Measurements from ENCODE around the gene PRDX4. TPM values are rescaled to one million over a fixed set of nuclear protein-coding genes. Genes with fewer than 3 reads are reported as not detected.
"Not testable (repeated sequence)": the region's sequence is repeated elsewhere in the genome, so short reads cannot be mapped to it uniquely, and the experiment has no call there.

The PRDX4 gene
- total RNA-seq, 4 donors from 2014 or later: 47.6 to 126 (median 74.3) TPM

DNA sequence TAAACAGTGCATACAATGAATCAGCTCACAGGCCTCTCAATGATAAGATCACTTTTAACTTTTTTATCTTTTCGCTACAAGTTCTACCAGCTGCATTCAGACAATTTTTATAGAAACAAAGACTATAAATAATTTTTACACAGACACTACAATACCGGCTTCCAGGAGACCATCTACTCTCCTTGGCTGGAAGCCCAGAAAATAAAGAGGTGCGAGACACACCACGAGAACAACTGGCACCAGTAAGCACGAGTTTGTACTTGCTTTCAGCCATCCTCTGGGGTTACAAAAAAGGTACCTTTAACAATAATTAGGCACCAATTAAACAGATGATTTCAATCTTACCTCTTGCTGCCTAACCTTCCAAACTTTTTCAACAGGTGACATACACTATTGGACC lies 11.2 kb upstream of the PRDX4 start:
- H3K36me3 ChIP-seq: no peaks in the 10 kb centered on the region
- no peak for ATAC-seq
- H3K27ac ChIP-seq: no peak overlapping the region
- TF ChIP-seq EP300 (IDR thresholded peaks at IDR 0.05) (no peak), POLR2A (IDR thresholded peaks at IDR 0.05) (no peak), POLR2AphosphoS5 (IDR thresholded peaks at IDR 0.05) (no peak)
- TF ChIP-seq, protein P1, sequence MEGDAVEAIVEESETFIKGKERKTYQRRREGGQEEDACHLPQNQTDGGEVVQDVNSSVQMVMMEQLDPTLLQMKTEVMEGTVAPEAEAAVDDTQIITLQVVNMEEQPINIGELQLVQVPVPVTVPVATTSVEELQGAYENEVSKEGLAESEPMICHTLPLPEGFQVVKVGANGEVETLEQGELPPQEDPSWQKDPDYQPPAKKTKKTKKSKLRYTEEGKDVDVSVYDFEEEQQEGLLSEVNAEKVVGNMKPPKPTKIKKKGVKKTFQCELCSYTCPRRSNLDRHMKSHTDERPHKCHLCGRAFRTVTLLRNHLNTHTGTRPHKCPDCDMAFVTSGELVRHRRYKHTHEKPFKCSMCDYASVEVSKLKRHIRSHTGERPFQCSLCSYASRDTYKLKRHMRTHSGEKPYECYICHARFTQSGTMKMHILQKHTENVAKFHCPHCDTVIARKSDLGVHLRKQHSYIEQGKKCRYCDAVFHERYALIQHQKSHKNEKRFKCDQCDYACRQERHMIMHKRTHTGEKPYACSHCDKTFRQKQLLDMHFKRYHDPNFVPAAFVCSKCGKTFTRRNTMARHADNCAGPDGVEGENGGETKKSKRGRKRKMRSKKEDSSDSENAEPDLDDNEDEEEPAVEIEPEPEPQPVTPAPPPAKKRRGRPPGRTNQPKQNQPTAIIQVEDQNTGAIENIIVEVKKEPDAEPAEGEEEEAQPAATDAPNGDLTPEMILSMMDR (IDR thresholded peaks at IDR 0.05): no peak
- no peaks in the 10 kb centered on the region for H3K4me1 ChIP-seq
- H3K9me3 ChIP-seq: no peaks in the 10 kb centered on the region
- no peak overlapping the region for H3K4me3 ChIP-seq
- H3K27me3 ChIP-seq: no peaks in the 10 kb centered on the region
- 21 to 28% methylated on average over 2 to 5 of the region's 5 CpGs for WGBS, 2 donors (ENCODE audit: low coverage in 1 of 2)

DNA sequence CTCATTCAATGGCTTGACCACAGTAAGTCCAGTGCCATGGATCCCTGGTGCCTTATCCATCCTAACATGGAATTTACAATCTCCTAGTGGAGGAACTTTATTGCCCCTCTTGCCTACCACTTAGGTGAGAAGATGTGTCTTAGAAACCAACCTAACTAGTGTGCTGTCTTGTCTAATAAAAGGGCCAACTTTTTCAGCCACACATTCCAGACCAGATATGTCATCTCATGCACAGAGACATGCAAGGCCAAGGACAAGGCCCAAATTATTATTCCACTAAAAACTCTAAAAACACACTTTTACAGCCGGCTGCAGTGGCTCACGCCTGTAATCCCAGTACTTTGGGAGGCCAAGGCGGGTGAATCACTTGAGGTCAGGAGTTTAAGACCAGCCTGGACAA lies 10.6 kb upstream of the PRDX4 start:
- ATAC-seq: no peak
- 76% methylated on average over 2 of the region's 3 CpGs; no CpG with 5 or more reads in 1 of the 2 donors for WGBS, 2 donors (ENCODE audit: low coverage in 1 of 2)
- no peaks in the 10 kb centered on the region for H3K4me1 ChIP-seq
- H3K4me3 ChIP-seq: no peak overlapping the region
- no peak overlapping the region for H3K27ac ChIP-seq
- no peaks in the 10 kb centered on the region for H3K9me3 ChIP-seq
- H3K27me3 ChIP-seq: no peaks in the 10 kb centered on the region
- no peaks in the 10 kb centered on the region for H3K36me3 ChIP-seq
- no peak for TF ChIP-seq EP300 (IDR thresholded peaks at IDR 0.05)
- no peak for TF ChIP-seq POLR2A (IDR thresholded peaks at IDR 0.05)
- no peak for TF ChIP-seq POLR2AphosphoS5 (IDR thresholded peaks at IDR 0.05)
- TF ChIP-seq, protein P1 (IDR thresholded peaks at IDR 0.05): no peak

DNA sequence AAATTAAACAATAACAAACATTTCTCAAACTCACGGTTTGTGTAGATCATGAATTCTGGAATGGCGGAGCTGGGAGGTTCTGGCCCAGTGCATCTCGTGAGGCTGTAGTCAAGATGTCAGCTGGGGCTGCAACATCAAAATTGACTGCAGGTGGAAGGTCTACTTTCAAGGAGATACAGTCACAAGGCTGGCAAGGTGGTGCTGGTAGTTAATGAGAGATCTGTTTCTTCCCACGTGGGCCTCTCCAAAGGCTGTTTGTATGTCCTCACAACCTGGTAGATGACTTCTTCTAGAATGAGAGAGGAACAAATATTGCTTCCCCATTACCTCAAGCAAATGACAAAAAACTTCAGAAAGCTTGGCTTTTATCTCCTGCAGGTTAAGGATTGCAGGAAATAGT lies 8.0 kb upstream of the PRDX4 start:
- no peak for ATAC-seq
- no peaks in the 10 kb centered on the region for H3K27me3 ChIP-seq
- TF ChIP-seq, protein P1 (IDR thresholded peaks at IDR 0.05): no peak
- TF ChIP-seq POLR2AphosphoS5 (IDR thresholded peaks at IDR 0.05) (no peak), POLR2A (IDR thresholded peaks at IDR 0.05) (no peak), EP300 (IDR thresholded peaks at IDR 0.05) (no peak)

DNA sequence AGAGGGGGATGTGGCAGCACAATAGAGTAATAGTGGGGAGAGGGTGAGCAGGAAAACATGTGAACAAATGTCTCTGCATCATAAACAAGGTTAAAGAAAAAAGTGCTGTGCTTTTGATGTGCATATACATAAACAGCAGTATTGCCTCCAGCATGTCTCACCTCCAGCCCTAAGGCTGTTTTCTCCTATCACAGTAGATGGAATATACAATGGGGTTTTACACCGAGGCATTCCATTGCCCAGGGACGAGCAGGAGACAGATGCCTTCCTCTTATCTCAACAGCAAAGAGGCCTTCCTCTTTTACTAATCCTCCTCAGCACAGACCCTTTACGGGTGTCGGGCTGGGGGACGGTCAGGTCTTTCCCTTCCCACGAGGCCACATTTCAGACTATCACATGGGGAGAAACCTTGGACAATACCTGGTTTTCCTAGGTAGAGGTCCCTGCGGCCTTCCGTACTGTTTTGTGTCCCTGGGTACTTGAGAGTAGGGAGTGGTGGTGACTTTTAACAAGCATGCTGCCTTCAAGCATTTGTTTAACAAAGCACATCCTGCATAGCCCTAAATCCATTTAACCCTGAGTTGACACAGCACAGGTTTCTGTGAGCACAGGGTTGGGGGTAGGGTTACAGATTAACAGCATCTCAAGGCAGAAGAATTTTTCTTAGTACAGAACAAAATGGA lies 7.1 kb upstream of the PRDX4 start:
- not testable (repeated sequence) for H3K9me3 ChIP-seq, H3K4me3 ChIP-seq, H3K27me3 ChIP-seq, H3K4me1 ChIP-seq, H3K27ac ChIP-seq, ATAC-seq, H3K36me3 ChIP-seq
- WGBS, 2 donors (ENCODE audit: low coverage in 1 of 2): 57 to 74% methylated on average over 2 to 5 of the region's 8 CpGs

More for the DNA sequence above, 8.0 kb upstream of the PRDX4 start:
- Histone ChIP-seq H3K4me1 (no peaks in the 10 kb centered on the region), H3K27ac (no peak overlapping the region), H3K4me3 (no peak overlapping the region), H3K36me3 (no peaks in the 10 kb centered on the region), H3K9me3 (no peaks in the 10 kb centered on the region)
- 74 to 76% methylated on average over 4 of the region's 4 CpGs for WGBS, 2 donors (ENCODE audit: low coverage in 1 of 2)

DNA sequence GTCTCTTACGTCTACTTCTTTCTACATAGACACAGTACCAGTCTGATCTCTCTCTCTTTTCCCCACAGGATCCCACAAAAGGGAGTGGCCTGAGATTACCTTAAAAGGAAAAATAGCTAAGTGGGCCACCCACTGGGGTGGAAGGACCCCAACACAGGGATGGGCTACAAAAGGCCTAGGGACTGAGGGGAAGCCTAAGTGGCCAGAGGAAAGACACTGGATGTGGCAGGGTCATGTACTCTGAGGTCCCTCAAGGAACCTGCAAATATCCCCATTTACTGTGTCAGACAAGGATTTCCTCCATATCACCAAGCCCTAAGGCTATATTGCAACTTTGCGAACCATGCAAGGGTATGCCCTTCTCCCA lies 6.5 kb upstream of the PRDX4 start:
- Histone ChIP-seq H3K4me1 (no peaks in the 10 kb centered on the region), H3K36me3 (no peaks in the 10 kb centered on the region), H3K9me3 (no peaks in the 10 kb centered on the region), H3K4me3 (no peak overlapping the region), H3K27me3 (no peaks in the 10 kb centered on the region), H3K27ac (no peak overlapping the region)
- WGBS, 2 donors (ENCODE audit: low coverage in 1 of 2): 69 to 100% methylated on average over 1 to 2 of the region's 2 CpGs
- no peak for ATAC-seq
- TF ChIP-seq POLR2AphosphoS5 (IDR thresholded peaks at IDR 0.05): no peak
- no peak for TF ChIP-seq POLR2A (IDR thresholded peaks at IDR 0.05)
- TF ChIP-seq, protein P1 (IDR thresholded peaks at IDR 0.05): no peak
- no peak for TF ChIP-seq EP300 (IDR thresholded peaks at IDR 0.05)
